HG02571 (cell line): Measurements from ENCODE around the gene PTPRT.

ENCODE experiments used
- ATAC-seq: cut with Tn5 transposase; IDR thresholded peaks from one replicate; pipeline ENCODE4 v1.9.1; 2021; ENCODE audit warnings: mild to moderate bottlenecking, moderate library complexity; ENCODE audit not compliant: unreplicated experiment

The PTPRT gene

GRCh38 chr20:43028470-43028869 is 161.2 kb downstream of the PTPRT start:
- no peak for ATAC-seq

DNA sequence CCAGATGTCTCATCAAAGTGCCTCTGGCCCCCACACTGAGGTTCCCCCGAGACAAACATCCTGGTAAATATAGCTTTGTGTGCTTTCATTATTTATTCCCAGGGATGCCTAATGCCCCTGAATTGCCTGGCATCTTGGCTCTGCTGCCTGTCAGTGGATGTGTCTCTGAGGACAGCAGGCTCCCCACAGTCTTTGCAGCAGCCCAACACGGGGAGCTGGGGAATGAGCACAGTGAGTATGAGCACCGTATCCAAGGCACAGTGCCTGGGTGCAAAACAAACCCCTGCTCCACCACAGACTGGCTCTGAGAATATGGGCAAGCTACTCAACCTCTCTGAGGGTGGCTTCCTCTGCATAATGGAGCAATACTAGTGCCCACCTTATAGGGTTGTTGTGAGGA is 165.9 kb downstream of the PTPRT start:
- no peak for ATAC-seq

DNA sequence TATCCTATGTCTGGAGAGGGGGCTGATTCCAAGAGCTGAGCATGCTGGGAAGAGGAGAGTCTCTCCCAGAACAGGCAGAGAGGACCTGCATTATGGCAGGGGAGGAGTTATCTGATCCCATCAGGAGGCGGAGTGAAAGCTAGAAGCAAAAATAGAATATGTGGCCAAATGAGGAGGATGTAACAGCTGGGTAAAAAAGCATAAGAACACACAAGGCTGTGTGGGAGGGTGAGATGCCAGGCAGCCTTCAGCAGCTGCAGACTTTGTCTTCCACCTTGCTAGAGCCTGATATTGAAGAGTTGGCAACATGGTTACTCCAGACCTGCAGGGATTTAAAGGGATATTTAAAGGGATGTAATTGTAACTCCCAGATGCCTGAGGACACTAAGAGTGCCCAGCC is 167.1 kb downstream of the PTPRT start:
- no peak for ATAC-seq

GRCh38 chr20:43022081-43022480 is 167.6 kb downstream of the PTPRT start:
- ATAC-seq = no peak

- ATAC-seq = no peak
Measured at GRCh38 chr20:43017241-43018030, 172.3 kb downstream of the PTPRT start.

DNA sequence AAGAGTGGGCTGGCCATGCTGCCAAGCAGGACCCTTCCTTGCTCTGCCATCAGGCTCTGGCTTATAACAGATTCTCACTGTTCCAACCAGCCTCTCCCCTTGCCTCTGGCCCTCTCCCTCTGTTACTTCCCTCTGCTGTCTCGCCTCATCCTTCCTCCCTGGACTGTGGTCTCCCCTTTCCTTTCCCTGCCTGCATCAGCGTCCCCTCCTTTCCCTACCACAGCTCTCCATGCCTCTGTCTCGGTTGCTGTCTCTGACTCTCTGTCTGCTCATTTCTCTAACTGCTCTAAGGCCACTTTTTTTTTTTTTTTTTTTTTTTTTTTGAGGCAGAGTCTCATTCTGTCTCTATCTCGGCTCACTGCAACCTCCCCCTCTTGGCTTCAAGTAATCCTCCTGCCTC is 173.4 kb downstream of the PTPRT start:
- ATAC-seq = no peak

DNA sequence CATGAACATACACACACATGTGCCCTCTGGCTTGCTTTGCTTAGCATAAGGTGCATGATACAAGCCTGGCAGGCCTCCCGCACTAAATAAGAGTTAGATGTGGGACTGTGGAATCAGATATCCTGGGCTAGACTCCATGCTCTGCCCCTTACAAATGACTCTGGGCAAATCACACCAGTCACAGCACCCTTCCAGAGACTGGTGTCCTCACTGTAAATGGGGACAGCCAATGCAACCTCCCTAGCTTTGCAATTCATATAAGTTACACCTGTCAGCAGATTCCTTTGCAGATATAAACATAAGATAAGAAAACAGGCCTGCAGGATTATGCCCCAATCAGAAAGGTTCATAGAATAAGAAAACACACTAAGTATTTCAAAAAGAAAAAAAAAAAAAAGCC is 174.1 kb downstream of the PTPRT start:
- no peak for ATAC-seq

- ATAC-seq = no peak
Measured at GRCh38 chr20:43014206-43014605, 175.5 kb downstream of the PTPRT start.

GRCh38 chr20:43011491-43011890 is 178.2 kb downstream of the PTPRT start:
- no peak for ATAC-seq

DNA sequence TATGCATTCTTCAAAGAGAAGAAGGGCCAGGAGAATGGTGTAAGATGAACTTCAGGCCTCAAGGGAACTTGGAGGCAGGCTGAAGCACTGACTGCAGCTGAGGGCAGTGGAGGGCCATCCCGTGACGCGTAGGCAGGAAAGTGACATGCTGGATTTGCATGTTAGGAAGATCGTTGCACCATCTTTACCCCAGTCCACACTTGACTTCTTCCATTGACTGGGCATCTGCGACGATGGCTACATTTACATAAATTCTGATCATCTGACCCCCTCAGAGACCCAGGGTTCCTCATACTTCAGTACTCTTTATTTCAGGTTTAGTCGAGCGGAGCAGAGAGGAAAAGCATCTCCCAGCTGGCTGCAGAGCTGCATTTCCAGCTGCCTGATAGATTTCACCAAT is 180.2 kb downstream of the PTPRT start:
- ATAC-seq = no peak

DNA sequence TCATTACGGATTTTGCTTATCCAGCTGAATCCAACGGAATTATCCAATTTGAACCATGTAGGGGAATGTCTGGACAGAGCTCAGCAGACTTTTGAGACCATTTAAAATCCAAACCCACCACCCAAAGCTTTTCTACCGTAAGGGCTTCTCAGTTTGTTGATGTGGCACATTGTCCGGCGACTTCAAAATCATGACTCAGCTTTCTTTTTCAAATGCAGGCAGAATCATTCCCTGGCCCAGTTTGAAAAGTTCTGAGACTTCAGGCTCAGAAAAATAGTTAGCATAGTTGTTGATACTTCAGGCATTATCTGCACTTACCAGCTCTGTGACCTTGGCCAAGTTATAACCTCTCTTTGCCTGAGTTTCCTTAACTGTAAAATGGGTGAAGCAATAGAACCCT is 182.2 kb downstream of the PTPRT start:
- ATAC-seq = no peak

GRCh38 chr20:43006651-43007375 is 182.9 kb downstream of the PTPRT start:
- ATAC-seq = no peak

DNA sequence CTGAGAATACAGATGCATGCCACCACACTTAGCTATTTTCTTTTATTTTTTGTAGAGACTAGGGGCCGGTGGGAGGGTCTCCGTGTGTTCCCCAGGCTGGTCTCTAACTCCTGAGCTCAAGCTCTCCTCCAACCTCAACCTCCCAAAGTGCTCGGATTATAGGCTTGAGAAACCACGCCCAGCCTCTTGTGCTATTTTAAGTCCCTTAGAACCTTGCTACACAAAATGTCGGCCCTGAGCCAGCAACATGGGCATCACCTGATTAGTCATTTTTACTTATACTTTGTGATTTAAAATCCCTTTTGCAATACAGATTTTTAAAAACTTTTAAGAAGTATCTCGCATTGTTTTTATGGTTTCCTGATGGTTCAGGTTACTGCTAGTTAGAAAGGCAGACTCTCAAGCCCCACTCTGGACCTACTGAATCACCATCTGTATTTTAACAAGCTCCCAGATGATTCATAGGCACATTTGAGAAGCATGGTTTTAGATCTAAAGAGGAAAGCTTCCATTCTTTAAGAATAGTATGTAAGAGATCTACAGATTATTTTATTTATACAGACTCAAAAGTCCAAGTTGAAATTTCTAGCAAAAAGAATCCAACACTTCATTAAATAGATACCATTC is 186.3 kb downstream of the PTPRT start:
- ATAC-seq = no peak

- no peak for ATAC-seq
Measured at GRCh38 chr20:42996141-42996540, 193.6 kb downstream of the PTPRT start.

DNA sequence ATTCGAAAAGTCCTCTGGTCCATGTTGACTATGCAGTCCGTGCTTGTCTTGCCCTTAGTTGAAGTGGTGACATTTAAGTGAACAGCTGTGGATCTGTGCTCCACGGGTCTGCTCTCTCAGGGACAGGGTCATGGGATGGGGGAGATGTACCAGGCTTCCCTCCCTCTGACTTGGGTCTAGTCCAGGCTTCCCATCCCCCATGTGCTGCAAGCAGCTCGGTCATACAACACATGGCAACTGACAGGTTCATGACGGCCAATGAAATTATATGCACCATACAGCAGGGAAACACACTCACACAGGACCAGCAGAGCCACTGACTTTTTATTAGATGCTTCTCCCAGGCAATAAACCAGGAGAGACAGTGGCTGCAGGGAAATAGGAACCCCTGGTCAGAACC is 201.4 kb downstream of the PTPRT start:
- no peak for ATAC-seq

GRCh38 chr20:42987376-42988114 is 202.2 kb downstream of the PTPRT start:
- ATAC-seq = no peak

GRCh38 chr20:42986143-42986773 is 203.4 kb downstream of the PTPRT start:
- ATAC-seq = no peak

- no peak for ATAC-seq
Measured at GRCh38 chr20:42985628-42986027, 204.1 kb downstream of the PTPRT start.

DNA sequence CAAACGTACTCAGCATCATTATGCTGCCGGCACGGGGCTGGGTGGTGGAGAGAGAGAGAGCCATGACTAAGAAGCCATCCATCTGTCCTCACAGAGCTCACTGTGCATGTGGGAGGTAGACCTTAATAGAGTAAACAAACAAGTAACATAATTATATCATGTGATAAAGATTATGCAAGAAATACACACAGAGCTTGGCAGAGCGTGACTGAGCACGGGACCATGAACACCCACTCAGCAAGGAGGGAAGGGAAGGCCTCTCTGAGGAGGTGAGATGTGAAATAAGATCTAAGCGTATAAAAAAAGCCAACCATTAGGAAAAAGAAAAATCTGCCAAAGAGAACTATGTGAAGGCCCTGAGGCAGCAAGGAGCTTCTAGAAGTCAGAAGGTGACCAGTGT is 207.5 kb downstream of the PTPRT start:
- no peak for ATAC-seq

DNA sequence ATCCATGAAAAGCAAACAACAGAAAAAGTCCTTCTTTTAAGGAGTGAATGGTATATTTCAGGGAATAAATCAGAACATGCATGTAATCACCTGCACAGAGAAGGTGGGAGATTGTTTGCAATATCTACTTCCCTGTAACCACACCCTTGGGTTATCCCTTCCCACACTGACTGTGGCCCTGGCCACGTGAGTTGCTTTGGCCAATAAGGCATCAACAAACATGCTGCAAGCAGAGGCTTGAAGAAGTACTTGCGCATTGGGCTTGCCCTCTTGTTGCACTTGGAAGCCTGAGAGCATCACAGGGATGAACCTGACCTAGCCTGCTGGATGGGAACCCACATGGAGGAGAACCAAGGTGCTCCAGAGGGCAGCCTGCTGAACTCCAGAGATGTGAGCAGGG is 208.5 kb downstream of the PTPRT start:
- no peak for ATAC-seq

- no peak for ATAC-seq
Measured at GRCh38 chr20:42979720-42980119, 210.0 kb downstream of the PTPRT start.
